HAP-1 (cell line): Measurements from ENCODE around the gene MOBP.

Source experiments
- DNase-seq, 2 experiments: peaks; one replicate each; pipeline ENCODE4 v3.0.0-alpha.2; 2016 to 2020; ENCODE audit warnings: low spot score in 2 of 2
- H3K27me3 ChIP-seq: fragments of 250-450 bp; sonication (Bioruptor Pico); 2 replicates; pipeline ENCODE4 v1.5.1; 2020; ENCODE audit warnings: low read depth, mild to moderate bottlenecking, moderate library complexity
- H3K36me3 ChIP-seq: fragments of 250-450 bp; sonication (Bioruptor Pico); replicated peaks from 2 replicates; pipeline ENCODE4 v1.5.1; 2020; ENCODE audit warnings: mild to moderate bottlenecking
- H3K4me1 ChIP-seq: fragments of 250-450 bp; sonication (Bioruptor Pico); 2 replicates; pipeline ENCODE4 v1.5.1; 2020; ENCODE audit warnings: mild to moderate bottlenecking
- H3K4me3 ChIP-seq: fragments of 250-450 bp; sonication (Bioruptor Pico); 2 replicates; pipeline ENCODE4 v1.5.1; 2020; ENCODE audit warnings: mild to moderate bottlenecking, moderate library complexity
- H3K9me3 ChIP-seq: fragments of 250-450 bp; sonication (Bioruptor Pico); 2 replicates; pipeline ENCODE4 v1.5.1; 2020; ENCODE audit warnings: mild to moderate bottlenecking, moderate library complexity
- in situ Hi-C: fragments of 300-500 bp; cut with MboI; formaldehyde crosslinking; loops from 3 replicates; pipeline ENCODE4 v1.14.3; 2020; ENCODE audit warnings: low sequenced_read_pairs, inconsistent platforms, mixed read lengths

The MOBP gene

DNA sequence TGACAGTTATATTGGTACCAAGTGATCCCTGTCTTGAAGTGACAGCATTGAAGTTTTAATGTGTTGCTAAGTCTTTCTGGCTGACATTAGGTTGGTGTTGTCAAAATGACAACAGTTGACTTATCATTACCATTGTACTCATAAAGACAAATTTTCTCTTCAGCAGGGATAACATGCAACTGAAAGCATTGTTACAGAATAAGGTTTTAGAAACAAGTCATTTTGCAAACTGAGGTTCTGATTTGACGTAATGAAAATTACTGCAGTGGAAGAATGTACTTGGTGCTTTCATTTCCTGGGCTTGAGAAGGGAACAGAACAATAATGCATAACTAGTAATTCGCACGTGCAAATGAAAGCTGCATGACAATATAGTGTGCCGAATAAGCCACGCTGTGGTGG is 75.1 kb downstream of the MOBP start:
- no peaks in the 10 kb centered on the region for H3K27me3 ChIP-seq
- no peaks in the 10 kb centered on the region for H3K9me3 ChIP-seq
- no peaks in the 10 kb centered on the region for H3K36me3 ChIP-seq
- DNase-seq, result no peak
- in situ Hi-C loops, result loop anchor here (25.0 kb wide), 3 partner anchors 445 to 770 kb away; partner anchors contain the start of gene EIF1B
- H3K4me1 ChIP-seq, result no peaks in the 10 kb centered on the region
- H3K4me3 ChIP-seq, result no peak overlapping the region

DNA sequence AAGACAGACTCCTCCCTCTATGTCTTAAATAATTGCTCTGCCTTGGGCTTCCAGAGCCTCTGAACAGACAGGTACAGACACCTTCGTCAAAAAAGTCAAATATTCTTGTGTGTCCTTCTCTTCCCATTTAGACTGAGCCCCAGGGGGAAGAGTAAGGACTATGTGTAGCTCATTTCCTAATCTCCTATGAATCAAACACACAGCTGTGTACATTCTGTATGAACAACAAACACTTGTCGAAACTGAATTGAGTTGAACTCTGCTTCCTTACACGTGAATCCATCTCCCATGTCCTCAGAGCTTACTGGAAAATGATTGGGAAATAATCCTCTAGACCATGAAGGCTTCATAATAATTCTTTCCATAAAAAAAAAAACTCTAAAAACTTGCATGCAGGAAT is 80.8 kb downstream of the MOBP start:
- in situ Hi-C loops, result loop anchor here (25.0 kb wide), 3 partner anchors 439 to 764 kb away; partner anchors contain the start of gene EIF1B
- DNase-seq, result no peak
- H3K4me1 ChIP-seq, result no peaks in the 10 kb centered on the region
- H3K27me3 ChIP-seq, result no peaks in the 10 kb centered on the region
- H3K36me3 ChIP-seq, result no peaks in the 10 kb centered on the region
- H3K9me3 ChIP-seq, result no peaks in the 10 kb centered on the region
- H3K4me3 ChIP-seq, result no peak overlapping the region

DNA sequence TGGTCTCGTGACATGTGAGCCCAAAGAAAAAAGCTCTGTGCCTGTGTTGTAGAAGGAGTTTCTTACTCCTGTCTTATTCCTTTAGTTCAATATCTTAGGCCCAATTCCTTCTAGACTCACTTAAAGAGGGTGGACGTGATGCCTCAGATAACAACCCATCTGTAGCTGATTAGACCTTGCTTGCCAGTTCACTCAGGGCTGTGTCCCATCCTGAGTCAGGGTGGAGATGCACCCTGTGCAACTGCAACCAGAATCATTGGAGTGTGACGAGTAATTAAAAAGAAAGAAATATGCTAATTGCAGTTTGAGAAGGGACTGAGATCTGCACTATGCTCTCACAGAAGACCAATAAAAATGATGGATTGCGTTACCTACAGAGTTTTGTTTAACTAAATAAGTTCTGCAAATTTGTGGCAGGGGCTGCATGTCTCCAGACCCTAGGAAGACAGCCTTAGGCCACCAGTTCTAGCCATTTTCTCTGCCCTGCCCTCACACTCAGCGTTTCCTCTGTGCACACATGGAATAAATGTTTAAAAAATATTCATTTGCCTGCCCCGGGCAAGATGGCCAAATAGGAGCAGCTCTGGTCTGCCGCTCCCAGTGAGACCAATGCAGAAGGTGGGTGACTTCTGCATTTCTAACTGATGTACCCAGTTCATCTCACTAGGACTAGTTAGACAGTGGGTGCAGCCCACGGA is 83.0 kb downstream of the MOBP start:
- Histone ChIP-seq H3K9me3 (0 out of 2 replicates have a peak, but pooled peaks cover 2% of the 10 kb centered on the region), H3K4me3 (no peak overlapping the region), H3K27me3 (no peaks in the 10 kb centered on the region), H3K4me1 (no peaks in the 10 kb centered on the region), H3K36me3 (no peaks in the 10 kb centered on the region)
- DNase-seq, result no peak
- in situ Hi-C loops, result no loop called here
